Karpas-422 (cell line): ENCODE results near the gene CTCF. TPM values are rescaled to one million over a fixed set of nuclear protein-coding genes. Genes with fewer than 3 reads are reported as not detected.
"Not testable (repeated sequence)": the region's sequence is repeated elsewhere in the genome, so short reads cannot be mapped to it uniquely, and the experiment has no call there.

ENCODE experiments used
- DNase-seq: peaks from one replicate; pipeline ENCODE4 v3.0.0-alpha.2; 2015
- H2AFZ ChIP-seq: fragments of 200-600 bp; sonication (generic); 2 replicates; pipeline ENCODE4 v1.6.1; 2014; ENCODE audit warnings: antibody characterized with exemption, low read length, mixed read lengths
- H3K27ac ChIP-seq: fragments of 200-600 bp; sonication (generic); 2 replicates; pipeline ENCODE4 v1.5.1; 2014; ENCODE audit warnings: mild to moderate bottlenecking, low read length, moderate library complexity
- H3K27me3 ChIP-seq: fragments of 200-600 bp; sonication (generic); 2 replicates; pipeline ENCODE4 v1.6.1; 2014; ENCODE audit warnings: low read length, mixed read lengths
- H3K36me3 ChIP-seq: fragments of 200-600 bp; sonication (generic); 2 replicates; pipeline ENCODE4 v1.6.1; 2014; ENCODE audit warnings: low read length, mixed read lengths; ENCODE audit not compliant: insufficient read depth
- H3K4me1 ChIP-seq: fragments of 200-600 bp; sonication (generic); 2 replicates; pipeline ENCODE4 v1.6.1; 2014; ENCODE audit warnings: mild to moderate bottlenecking, low read length, mixed read lengths
- H3K4me2 ChIP-seq: fragments of 200-600 bp; sonication (generic); 2 replicates; pipeline ENCODE4 v1.6.1; 2014; ENCODE audit warnings: low read length, low read depth, mild to moderate bottlenecking; ENCODE audit not compliant: poor library complexity, severe bottlenecking
- H3K4me3 ChIP-seq: fragments of 200-600 bp; sonication (generic); 2 replicates; pipeline ENCODE4 v1.5.1; 2014; ENCODE audit warnings: mild to moderate bottlenecking, antibody characterized with exemption, low read length, mixed read lengths
- H3K79me2 ChIP-seq: fragments of 200-600 bp; sonication (generic); 2 replicates; pipeline ENCODE4 v1.6.1; 2014; ENCODE audit warnings: mild to moderate bottlenecking, low read length, mixed read lengths
- H3K9ac ChIP-seq: fragments of 200-600 bp; sonication (generic); 2 replicates; pipeline ENCODE4 v1.6.0; 2014; ENCODE audit warnings: low read length
- H3K9me2 ChIP-seq: fragments of 200-600 bp; sonication (generic), shearing (Covaris generic); replicated peaks from 2 replicates; pipeline ENCODE4 v1.6.0; 2014; ENCODE audit warnings: mild to moderate bottlenecking, low read length, moderate library complexity; ENCODE audit not compliant: insufficient read depth
- H3K9me3 ChIP-seq: fragments of 300-700, 200-600 bp; sonication (generic); 2 replicates; pipeline ENCODE4 v1.6.1; 2014; ENCODE audit warnings: low read length, mixed read lengths
- H4K20me1 ChIP-seq: fragments of 200-600 bp; sonication (generic); 2 replicates; pipeline ENCODE4 v1.6.1; 2014; ENCODE audit warnings: mild to moderate bottlenecking, antibody characterized with exemption, low read length, low read depth; ENCODE audit not compliant: insufficient read depth
- total RNA-seq: library from RNA; depleted of rRNA; stranded (reverse); fragments of >200 nt; shearing (Covaris generic); gene quantifications from 2 replicates; pipeline ENCODE4 v1.2.3, GENCODE V29; 2014; ENCODE audit warnings: low replicate concordance

The CTCF gene
- total RNA-seq, 1 experiment from 2014 or later = 29.5 TPM

DNA sequence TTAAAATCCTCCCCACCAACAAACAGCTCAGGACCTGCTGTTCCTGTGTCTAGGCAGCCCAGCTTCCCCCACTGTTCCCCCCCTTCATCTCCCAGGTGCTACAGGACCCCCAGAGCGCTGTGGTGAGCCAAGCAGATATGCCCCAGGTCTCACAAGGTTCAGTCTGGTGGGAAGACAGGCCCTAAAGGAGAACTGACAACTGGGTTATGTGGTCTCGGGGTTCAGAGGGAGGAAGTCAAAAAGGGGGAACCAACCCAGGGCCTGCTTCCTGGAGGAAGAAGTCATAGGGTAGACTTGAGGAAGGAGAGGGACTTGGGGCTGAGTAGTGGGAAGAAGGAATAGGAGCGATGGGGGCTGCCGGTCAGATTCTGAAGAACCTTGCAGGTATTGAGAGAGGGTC lies 31.1 kb upstream of the CTCF start:
- peaks cover 11% of the 10 kb centered on the region; the same call in 1 of the 2 replicates for H4K20me1 ChIP-seq
- peaks cover 31% of the 10 kb centered on the region for H3K4me1 ChIP-seq
- H2AFZ ChIP-seq = no peak overlapping the region
- H3K9ac ChIP-seq = peak overlapping the region; percentile 16; the same call in 1 of the 2 replicates
- no peak overlapping the region for H3K4me2 ChIP-seq
- no peaks in the 10 kb centered on the region for H3K27me3 ChIP-seq
- H3K4me3 ChIP-seq = no peak overlapping the region
- H3K9me2 ChIP-seq = no peaks in the 10 kb centered on the region
- H3K36me3 ChIP-seq = no peaks in the 10 kb centered on the region
- no peaks in the 10 kb centered on the region for H3K79me2 ChIP-seq
- DNase-seq = no peak
- no peaks in the 10 kb centered on the region for H3K9me3 ChIP-seq
- no peak overlapping the region for H3K27ac ChIP-seq

DNA sequence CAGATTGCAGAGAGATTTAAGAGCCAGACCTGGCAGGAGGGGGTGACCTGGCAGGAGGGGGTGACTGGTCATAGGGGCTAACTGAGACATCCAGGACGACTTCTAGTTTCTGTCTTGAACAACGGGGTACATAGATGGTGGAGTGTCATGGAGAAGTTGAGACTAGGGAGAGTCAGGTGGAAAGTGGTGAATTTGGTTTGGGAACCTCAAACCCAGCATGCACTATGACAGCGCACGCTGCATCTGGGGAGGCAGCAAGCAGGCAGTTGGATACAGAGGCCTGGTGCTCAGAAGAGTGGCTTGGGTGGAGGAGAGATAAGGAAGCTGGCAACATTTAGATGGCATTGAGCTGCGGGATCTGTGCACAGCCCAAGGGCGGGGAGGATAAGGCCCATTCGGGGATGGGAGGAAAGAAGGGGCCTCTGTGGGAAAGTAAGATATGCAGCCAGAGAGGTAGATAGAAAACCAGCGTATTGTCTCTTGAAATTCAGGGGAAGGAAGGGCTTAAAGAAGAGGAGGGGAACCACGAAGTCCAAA lies 29.2 kb upstream of the CTCF start:
- Histone ChIP-seq H3K27ac (no peak overlapping the region), H3K4me2 (no peak overlapping the region), H3K9ac (no peak overlapping the region), H3K27me3 (no peaks in the 10 kb centered on the region), H3K36me3 (no peaks in the 10 kb centered on the region), H3K79me2 (no peaks in the 10 kb centered on the region), H3K4me1 (peaks cover 31% of the 10 kb centered on the region), H3K4me3 (no peak overlapping the region), H3K9me2 (no peaks in the 10 kb centered on the region), H2AFZ (no peak overlapping the region), H3K9me3 (no peaks in the 10 kb centered on the region), H4K20me1 (peaks cover 11% of the 10 kb centered on the region; the same call in 1 of the 2 replicates)
- DNase-seq = peak; percentile 39

DNA sequence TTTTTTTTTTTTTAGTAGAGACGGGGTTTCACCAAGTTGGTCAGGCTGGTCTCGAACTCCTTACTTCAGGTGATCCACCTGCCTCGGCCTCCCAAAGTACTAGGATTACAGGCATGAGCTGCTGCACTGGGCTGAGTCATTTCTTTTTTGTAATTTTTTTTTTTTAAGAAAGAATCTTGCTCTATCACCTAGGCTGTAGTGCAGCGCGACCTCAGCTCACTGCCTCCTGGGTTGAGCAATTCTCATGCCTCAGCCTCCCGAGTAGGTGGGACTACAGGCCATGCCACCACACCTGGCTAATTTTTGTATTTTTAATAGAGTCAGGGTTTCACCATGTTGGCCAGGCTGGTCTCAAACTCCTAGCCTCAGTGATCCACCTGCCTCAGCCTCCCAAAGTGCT lies 28.3 kb upstream of the CTCF start:
- H3K4me3 ChIP-seq, H2AFZ ChIP-seq, H3K36me3 ChIP-seq, H3K79me2 ChIP-seq, DNase-seq, H3K9me3 ChIP-seq, H3K27me3 ChIP-seq, H3K9ac ChIP-seq, H3K9me2 ChIP-seq, H3K4me2 ChIP-seq, H3K27ac ChIP-seq: not testable (repeated sequence)
- peaks cover 28% of the 10 kb centered on the region for H3K4me1 ChIP-seq
- peaks cover 15% of the 10 kb centered on the region; the same call in 1 of the 2 replicates for H4K20me1 ChIP-seq

DNA sequence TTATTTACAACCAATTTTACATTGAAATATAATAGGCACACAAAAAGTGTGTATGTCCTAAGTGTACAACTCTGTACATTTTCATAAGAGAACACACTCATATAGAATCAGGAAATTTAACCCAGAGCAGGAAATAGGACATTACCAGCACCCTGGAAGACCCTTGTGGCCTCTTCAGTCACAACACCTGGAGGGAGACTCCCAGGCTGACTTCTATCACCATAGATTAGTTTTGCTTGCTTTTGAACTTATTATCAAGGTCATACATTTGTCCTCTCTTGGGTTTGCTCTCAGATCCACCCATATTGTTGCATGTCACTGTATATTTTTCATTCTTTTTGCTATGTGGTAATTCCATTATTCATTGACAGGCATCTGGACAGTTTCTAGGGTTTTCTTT lies 27.9 kb upstream of the CTCF start:
- Histone ChIP-seq H3K4me1 (peaks cover 24% of the 10 kb centered on the region), H3K79me2 (no peaks in the 10 kb centered on the region), H3K9me3 (no peaks in the 10 kb centered on the region), H2AFZ (no peak overlapping the region), H4K20me1 (peaks cover 12% of the 10 kb centered on the region; the same call in 1 of the 2 replicates), H3K27ac (no peak overlapping the region), H3K27me3 (no peaks in the 10 kb centered on the region), H3K36me3 (no peaks in the 10 kb centered on the region), H3K9ac (no peak overlapping the region), H3K4me2 (no peak overlapping the region), H3K4me3 (no peak overlapping the region), H3K9me2 (no peaks in the 10 kb centered on the region)
- peak; percentile 50 for DNase-seq

DNA sequence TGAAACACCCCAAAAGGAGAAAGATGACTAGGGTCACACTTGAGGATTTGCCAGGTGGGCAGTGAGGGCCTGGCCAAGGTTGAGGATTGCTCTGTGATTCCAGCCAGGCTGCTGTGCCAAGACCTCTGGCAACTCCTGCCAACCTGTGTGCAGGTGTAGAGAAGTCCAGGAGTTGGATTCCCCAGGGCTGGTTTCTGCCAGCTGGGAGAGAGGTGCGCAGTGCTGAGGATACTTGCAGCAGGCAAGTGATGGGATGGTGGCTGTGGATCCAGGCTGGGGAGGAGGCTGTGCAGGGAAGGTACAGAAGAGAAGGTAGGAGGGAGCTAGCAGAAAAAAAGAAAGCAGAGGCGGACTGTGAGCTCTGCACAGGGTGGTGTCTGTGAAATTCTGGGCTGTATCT lies 27.1 kb upstream of the CTCF start:
- Histone ChIP-seq H3K27ac (no peak overlapping the region), H3K4me2 (no peak overlapping the region), H3K9me3 (no peaks in the 10 kb centered on the region), H3K9ac (no peak overlapping the region), H4K20me1 (0 out of 2 replicates have a peak, but pooled peaks cover 12% of the 10 kb centered on the region), H3K27me3 (no peaks in the 10 kb centered on the region), H3K79me2 (no peaks in the 10 kb centered on the region), H3K4me1 (peaks cover 16% of the 10 kb centered on the region), H3K36me3 (no peaks in the 10 kb centered on the region), H3K4me3 (no peak overlapping the region), H3K9me2 (no peaks in the 10 kb centered on the region), H2AFZ (no peak overlapping the region)
- DNase-seq = no peak

DNA sequence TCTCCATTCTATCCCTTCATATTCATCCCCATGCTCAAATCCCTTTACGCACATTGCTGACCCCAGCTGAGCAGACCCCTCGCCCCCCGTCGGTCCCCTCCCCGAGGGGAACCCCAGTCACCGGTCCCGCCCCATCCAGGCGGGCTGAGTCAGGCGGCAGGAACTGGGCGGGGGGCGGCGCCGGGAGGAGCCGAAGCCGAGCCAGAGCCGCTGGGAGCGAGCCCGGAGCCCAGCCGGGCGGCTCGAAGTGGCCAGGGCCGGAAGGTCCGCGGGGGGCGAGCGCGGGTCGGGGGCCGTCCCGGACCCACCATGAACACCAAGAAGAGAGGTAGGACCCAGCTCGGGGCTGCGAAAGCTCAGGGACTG lies 25.1 kb upstream of the CTCF start:
- no peak overlapping the region for H3K4me2 ChIP-seq

DNA sequence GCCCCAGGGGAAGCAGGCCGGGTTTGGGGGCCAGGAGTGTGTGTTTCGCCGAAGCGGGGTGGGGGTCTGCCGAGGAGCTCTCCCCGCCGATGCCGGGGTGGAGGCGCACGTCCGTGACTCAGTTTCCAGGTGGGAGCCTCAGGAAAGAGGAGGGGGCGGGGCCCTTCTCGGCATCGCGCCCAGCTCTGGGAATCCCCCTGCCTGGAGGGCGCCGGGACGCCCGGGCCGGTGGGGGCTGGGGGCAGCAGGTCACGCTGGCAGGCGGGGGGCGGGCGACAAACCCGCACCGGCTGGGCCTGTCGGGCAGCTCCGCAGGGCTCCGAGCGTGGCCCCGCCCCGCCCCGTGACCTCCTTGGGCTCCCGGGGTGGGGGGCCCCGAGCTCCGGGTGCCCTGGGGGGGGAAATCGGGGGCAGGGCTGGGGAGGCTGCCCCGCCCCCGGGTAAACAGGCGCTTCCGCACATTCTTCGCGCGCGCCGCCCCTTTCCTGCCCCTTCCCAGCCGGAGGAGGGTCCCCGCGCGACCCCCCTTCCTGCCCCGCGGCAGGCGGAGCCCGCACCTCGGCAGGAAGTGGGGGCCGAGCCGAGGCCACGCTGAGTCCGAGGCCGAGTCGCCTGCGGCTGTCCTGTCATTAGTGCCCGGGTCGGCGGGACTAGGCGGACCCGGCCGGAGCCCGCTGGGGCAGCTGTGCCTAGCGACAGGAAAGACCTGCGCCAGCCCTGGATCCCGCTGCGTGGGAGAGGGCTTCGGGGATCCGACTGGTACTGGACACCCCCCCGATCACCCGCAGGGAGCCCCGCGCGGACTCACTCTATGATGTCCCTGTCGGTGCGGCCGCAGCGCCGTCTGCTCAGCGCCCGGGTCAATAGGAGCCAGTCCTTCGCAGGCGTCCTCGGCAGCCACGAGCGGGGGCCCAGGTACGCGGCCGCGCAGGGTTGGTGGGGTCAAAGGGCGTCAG lies 24.4 kb upstream of the CTCF start:
- no peak overlapping the region for H3K9ac ChIP-seq
- no peaks in the 10 kb centered on the region for H3K79me2 ChIP-seq
- H3K4me1 ChIP-seq = no peaks in the 10 kb centered on the region

More for the DNA sequence above, 25.1 kb upstream of the CTCF start:
- Histone ChIP-seq H3K9me2 (no peaks in the 10 kb centered on the region), H3K27ac (no peak overlapping the region), H3K4me3 (no peak overlapping the region), H3K27me3 (no peaks in the 10 kb centered on the region), H2AFZ (no peak overlapping the region), H3K9ac (no peak overlapping the region), H3K4me1 (no peaks in the 10 kb centered on the region), H3K79me2 (no peaks in the 10 kb centered on the region), H3K36me3 (no peaks in the 10 kb centered on the region), H4K20me1 (peaks cover 15% of the 10 kb centered on the region; the same call in 1 of the 2 replicates), H3K9me3 (no peaks in the 10 kb centered on the region)
- peak; percentile 39 for DNase-seq

DNA sequence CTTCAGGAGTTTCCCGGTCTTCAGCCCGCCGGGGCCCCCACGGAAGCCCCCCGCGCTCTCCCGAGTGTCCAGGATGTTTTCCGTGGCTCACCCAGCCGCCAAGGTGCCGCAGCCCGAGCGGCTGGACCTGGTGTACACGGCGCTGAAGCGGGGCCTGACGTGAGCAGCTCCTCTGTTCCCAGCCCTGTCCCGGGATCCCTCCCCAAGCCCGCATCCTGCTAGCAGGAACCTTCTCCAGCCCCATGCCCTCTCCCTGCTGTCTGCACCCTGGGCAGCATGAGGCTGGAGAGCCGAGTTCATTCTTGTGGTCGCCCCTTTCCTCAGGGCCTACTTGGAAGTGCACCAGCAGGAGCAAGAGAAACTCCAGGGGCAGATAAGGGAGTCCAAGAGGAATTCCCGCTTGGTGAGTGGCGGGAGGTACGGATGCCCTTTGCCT lies 23.6 kb upstream of the CTCF start:
- H3K36me3 ChIP-seq = no peaks in the 10 kb centered on the region
- no peak overlapping the region for H2AFZ ChIP-seq
- no peaks in the 10 kb centered on the region for H3K27me3 ChIP-seq
- no peak overlapping the region for H3K27ac ChIP-seq
- no peaks in the 10 kb centered on the region for H3K4me1 ChIP-seq
- no peak overlapping the region for H3K9ac ChIP-seq
- H3K9me3 ChIP-seq = no peaks in the 10 kb centered on the region
- no peak overlapping the region for H3K4me3 ChIP-seq
- no peaks in the 10 kb centered on the region for H3K9me2 ChIP-seq
- no peak overlapping the region for H3K4me2 ChIP-seq
- no peak for DNase-seq
- peaks cover 16% of the 10 kb centered on the region; the same call in 1 of the 2 replicates for H4K20me1 ChIP-seq
- H3K79me2 ChIP-seq = no peaks in the 10 kb centered on the region

More for the DNA sequence above, 24.4 kb upstream of the CTCF start:
- Histone ChIP-seq H3K9me3 (no peaks in the 10 kb centered on the region), H3K27me3 (no peaks in the 10 kb centered on the region), H3K4me2 (peak overlapping the region; percentile 35), H2AFZ (no peak overlapping the region), H3K27ac (no peak overlapping the region), H3K9me2 (no peaks in the 10 kb centered on the region), H3K36me3 (no peaks in the 10 kb centered on the region), H3K4me3 (no peak overlapping the region), H4K20me1 (peaks cover 16% of the 10 kb centered on the region; the same call in 1 of the 2 replicates)
- DNase-seq = no peak
